Muscle of arm (tissue), 14 donors: ENCODE data around the gene NFATC1. TPM values are rescaled to one million over a fixed set of nuclear protein-coding genes. Genes with fewer than 3 reads are reported as not detected.

ENCODE experiments used
- DNase-seq: peaks from one replicate; pipeline ENCODE4 v3.0.0-alpha.2; 2013
- long read RNA-seq, 11 donors: transcript quantifications; one replicate each; lab custom pipeline, GENCODE V29; 2026
- polyA plus RNA-seq, 12 donors: library from polyadenylated mRNA; unstranded; fragments of 120-200 nt; gene quantifications; one replicate each; pipeline ENCODE4 v1.2.1, GENCODE V29; 2013; ENCODE audit not compliant: insufficient read length in 12 of 12

Gene NFATC1
- polyA plus RNA-seq, result 10 to 100 TPM in 11 of 12 donors, not detected in 1; 10.7 to 24.6 (median 13.5) TPM
- long read RNA-seq, donor 1, result 0 reads
- long read RNA-seq, donor 2, full-length matches to known transcripts, result 1 of 7 reads
- long read RNA-seq, donor 2, partial matches to known transcripts, result 6 of 7 reads
- long read RNA-seq, donor 2, other reads (novel, unspliced or antisense), result 0 of 7 reads
- long read RNA-seq, donor 3, result 0 reads
- long read RNA-seq, donor 4, result 0 reads
- long read RNA-seq, donor 5, full-length matches to known transcripts, result 5 of 5 reads
- long read RNA-seq, donor 5, partial matches to known transcripts, result 0 of 5 reads
- long read RNA-seq, donor 5, other reads (novel, unspliced or antisense), result 0 of 5 reads
- long read RNA-seq, donor 6, full-length matches to known transcripts, result 1 of 1 reads
- long read RNA-seq, donor 6, partial matches to known transcripts, result 0 of 1 reads
- long read RNA-seq, donor 6, other reads (novel, unspliced or antisense), result 0 of 1 reads
- long read RNA-seq, donor 7, result 0 reads
- long read RNA-seq, donor 8, full-length matches to known transcripts, result 2 of 2 reads
- long read RNA-seq, donor 8, partial matches to known transcripts, result 0 of 2 reads
- long read RNA-seq, donor 8, other reads (novel, unspliced or antisense), result 0 of 2 reads
- long read RNA-seq, donor 9, full-length matches to known transcripts, result 3 of 3 reads
- long read RNA-seq, donor 9, partial matches to known transcripts, result 0 of 3 reads
- long read RNA-seq, donor 9, other reads (novel, unspliced or antisense), result 0 of 3 reads
- long read RNA-seq, donor 10, full-length matches to known transcripts, result 3 of 10 reads
- long read RNA-seq, donor 10, partial matches to known transcripts, result 7 of 10 reads
- long read RNA-seq, donor 10, other reads (novel, unspliced or antisense), result 0 of 10 reads
- long read RNA-seq, donor 11, full-length matches to known transcripts, result 1 of 1 reads
- long read RNA-seq, donor 11, partial matches to known transcripts, result 0 of 1 reads
- long read RNA-seq, donor 11, other reads (novel, unspliced or antisense), result 0 of 1 reads

DNA sequence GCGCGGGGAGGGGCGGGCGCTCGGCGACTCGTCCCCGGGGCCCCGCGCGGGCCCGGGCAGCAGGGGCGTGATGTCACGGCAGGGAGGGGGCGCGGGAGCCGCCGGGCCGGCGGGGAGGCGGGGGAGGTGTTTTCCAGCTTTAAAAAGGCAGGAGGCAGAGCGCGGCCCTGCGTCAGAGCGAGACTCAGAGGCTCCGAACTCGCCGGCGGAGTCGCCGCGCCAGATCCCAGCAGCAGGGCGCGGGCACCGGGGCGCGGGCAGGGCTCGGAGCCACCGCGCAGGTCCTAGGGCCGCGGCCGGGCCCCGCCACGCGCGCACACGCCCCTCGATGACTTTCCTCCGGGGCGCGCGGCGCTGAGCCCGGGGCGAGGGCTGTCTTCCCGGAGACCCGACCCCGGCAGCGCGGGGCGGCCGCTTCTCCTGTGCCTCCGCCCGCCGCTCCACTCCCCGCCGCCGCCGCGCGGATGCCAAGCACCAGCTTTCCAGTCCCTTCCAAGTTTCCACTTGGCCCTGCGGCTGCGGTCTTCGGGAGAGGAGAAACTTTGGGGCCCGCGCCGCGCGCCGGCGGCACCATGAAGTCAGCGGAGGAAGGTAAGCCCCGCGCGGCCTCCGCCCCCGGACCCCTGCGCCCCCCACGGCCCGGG, at the start of gene NFATC1:
NFATC1 (plus strand) TSS at position 170 of the 644 bp plus-strand sequence; CDS start at position 465, 295 bp downstream.
- DNase-seq, result peak; percentile 87

DNA sequence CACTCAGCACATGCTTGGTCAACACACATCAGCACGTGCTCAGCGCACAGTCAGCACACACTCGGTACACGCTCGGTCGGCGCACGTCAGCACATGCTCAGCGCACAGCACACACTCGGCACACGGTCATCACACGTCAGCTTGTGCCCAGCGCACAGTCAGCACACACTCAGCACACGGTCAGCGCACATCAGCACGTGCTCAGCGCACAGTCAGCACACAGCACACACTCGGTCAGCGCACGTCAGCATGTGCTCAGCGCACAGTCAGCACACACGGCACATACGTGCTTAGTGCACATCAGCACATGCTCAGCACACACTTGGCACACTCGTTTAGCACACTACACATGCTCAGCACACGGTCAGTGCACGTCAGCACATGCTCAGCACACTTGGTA, 49.7 kb upstream of the NFATC1 start:
- no peak for DNase-seq

DNA sequence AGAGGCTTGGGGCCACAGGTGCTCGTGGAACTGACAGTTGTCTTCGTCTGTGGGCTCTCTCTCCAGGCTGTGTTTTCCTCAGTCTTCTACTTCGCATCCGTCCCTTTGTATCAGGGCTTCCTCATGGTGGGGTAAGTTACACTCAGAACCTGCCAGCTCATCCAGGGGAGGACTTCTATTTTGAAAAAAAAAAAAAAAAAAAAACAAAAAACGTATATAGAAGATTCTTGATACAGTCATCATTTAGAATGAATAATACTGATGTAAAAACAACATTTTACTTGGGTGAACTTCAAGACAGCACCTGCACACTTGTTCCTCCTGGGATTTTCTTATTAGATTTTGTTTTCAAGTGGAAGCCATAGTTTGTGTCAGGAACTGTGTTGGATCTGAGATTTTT, 47.7 kb upstream of the NFATC1 start:
- DNase-seq, result no peak

DNA sequence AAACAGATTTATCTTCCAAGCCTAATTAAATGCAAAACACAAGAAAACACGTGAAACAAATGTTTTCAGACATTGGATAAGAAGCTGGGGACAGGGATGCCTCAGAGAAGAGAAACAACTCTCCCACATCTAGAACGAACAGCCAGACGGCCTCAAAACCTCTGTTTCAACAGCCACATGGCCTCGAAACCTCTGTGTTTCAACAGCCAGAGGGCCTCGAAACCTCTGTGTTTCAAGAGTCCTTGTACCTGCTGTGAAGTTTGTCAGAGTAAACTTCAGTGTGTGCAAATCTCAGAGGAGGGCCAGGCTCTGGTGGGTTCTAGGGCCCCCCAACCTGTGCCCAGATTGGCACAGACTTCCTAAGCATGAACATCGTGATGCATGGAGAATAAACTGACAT, 43.3 kb upstream of the NFATC1 start:
- DNase-seq, result no peak

DNA sequence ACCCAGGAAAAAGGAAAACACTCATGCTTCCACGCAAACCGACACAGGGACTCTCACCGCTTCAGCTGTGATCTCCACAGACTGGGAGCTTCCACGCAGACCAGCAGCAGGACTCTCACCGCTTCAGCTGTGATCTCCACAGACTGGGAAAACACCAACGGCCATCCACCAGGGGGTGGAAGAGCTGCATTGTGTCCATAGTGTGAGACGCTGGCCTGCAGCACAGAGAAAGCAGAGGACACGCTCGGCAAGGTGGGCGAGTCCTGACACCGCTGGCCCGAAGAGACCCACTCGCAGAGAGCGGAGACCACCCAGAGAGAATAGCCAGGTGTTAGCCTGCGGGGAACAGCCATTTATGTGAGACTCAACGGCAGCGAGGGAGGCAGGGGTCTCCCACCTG, 42.5 kb upstream of the NFATC1 start:
- no peak for DNase-seq

DNA sequence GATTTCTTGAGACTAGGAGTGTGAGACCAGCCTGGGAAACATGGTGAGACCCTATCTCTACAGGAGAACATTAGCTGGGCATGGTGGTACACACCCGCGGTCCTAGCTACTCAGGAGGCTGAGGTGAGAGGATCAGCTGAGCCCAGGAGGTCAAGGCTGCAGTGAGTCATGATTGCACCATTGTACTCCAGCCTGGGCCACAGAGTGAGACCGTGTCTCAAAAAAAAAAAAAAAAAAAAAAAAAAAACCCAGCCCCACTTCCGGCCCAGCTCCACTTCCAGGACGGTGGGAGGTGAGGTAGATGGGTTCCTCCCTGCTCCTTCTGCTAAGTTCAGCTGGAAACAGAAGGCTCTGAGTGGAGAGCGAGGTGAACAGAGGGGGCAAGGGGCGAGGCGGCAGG, 41.4 kb upstream of the NFATC1 start:
- DNase-seq, result no peak

DNA sequence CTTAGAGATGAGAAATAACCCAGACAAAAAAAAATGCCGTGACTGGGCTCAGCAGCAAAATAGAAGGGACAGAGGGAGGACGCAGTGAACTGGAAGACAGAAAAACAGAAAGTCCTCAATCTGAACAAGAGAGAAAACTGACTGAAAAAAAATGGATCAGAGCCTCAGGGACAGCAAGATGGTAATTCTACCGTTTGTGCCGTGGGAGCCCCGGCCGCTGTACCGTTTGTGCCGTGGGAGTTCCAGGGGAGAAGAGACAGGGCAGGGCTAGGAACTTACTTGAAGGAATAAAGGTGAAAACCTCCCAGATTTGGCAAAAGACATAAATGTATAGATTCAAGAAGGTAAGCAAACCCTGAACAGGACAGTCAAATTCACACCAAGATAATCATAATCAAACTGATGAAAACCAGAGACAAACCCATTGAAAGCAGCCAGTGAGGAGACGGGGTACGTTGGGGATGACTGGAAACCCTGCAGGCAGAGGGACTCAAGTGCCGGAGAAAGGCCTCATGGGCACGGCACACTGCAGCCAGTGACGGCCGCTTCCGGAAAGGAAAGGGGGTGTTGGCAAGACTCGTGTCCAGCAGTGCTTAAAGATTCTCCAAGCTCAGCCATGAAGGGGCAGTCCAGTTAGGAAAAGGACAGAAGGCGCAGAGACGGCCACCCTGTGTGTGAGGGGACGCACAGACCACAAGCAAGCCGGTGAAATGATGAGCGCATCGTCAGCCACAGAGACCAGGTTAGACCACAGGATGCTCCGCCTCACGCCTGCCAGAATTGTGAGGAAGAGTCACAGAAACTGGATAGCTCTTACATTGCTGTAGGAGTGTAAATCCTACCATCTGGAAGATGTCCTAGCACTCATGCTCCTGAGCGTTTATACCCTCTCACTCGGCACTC, 40.0 kb upstream of the NFATC1 start:
- DNase-seq, result no peak

DNA sequence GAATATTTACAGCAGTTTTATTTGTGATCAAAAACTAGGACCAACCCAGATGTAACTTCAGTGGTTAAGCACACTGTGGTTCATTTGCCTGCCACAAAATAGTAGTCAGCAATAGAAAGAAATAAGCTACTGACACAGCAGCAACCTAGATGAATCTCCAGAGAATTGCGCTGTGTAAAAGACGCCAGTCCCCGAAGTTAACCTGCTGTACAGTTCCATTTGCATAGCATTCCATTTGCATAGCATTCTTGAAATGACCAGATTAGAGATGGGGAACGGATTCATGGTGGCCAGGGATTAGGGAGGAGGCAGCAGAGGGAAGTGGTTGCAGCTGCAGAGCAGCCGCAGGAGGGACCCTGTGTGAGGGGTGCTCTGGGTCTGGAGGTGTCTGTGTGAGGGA, 39.3 kb upstream of the NFATC1 start:
- no peak for DNase-seq

DNA sequence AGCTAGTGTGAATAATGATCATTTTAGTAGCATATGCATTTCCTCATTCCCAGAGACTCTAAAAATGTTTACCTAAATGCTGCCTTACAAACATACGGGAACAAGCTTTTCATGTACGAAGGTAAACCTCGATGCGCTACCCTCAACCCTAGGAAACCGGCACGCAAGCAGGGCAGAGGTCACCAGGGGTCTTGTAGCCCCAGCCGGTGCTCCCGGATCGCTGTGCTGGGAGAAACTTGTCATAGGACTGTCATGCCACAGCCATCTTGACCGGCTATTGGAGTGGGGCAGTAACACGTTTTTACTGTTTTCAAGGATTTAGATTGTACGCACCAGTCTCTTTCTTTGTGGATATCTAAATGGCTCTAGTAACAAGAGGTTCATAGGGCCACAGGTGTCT, 34.8 kb upstream of the NFATC1 start:
- no peak for DNase-seq

DNA sequence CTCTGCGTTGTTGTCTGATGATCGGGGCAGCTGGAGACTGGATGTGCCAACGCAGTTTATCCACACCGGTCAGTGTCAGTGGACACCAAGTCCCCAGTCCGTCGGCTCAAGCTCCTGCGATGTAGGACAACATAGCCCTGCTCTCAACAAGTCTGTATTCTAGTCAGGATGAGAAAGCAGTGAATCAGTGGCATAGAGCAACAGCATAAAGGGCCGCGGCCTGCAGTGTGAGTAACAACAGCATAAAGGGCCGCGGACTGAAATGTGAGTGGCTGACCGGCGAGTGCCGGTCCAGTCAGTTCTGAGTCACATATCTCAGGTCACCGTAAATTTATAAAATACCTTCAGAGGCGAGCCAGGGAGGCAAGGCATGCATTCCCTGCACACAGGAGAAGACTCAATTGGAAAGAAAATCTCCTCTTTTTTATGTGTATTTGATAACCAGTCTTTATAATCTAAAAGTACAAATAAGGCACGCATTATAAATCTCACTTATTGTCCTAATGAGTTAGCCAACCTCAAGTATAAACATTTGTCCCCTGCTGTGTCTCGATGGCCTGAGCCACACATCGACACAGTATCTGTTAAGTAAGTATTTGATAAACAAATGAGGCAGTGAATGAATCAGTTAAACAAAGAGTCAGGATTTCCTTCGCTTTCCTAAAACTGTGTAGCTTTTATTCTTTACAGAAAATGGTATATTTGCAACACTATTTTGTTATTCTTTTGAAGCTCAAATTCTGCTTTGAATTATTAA, 33.8 kb upstream of the NFATC1 start:
- no peak for DNase-seq

DNA sequence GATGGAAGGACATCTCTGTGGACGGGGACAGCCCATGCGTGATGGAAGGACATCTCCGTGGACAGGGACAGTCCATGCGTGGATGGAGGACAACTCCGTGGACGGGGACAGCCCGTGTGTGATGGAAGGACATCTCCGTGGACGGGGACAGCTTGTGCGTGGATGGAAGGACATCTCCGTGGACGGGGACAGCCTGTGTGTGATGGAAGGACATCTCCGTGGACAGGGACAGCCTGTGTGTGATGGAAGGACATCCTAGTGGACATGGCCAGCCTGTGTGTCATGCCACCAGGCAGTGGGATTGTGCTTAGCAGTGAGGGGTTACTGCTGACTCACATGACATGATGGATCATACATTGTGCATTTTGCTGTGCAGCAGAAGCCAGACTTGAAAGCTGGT, 30.0 kb upstream of the NFATC1 start:
- DNase-seq, result no peak

DNA sequence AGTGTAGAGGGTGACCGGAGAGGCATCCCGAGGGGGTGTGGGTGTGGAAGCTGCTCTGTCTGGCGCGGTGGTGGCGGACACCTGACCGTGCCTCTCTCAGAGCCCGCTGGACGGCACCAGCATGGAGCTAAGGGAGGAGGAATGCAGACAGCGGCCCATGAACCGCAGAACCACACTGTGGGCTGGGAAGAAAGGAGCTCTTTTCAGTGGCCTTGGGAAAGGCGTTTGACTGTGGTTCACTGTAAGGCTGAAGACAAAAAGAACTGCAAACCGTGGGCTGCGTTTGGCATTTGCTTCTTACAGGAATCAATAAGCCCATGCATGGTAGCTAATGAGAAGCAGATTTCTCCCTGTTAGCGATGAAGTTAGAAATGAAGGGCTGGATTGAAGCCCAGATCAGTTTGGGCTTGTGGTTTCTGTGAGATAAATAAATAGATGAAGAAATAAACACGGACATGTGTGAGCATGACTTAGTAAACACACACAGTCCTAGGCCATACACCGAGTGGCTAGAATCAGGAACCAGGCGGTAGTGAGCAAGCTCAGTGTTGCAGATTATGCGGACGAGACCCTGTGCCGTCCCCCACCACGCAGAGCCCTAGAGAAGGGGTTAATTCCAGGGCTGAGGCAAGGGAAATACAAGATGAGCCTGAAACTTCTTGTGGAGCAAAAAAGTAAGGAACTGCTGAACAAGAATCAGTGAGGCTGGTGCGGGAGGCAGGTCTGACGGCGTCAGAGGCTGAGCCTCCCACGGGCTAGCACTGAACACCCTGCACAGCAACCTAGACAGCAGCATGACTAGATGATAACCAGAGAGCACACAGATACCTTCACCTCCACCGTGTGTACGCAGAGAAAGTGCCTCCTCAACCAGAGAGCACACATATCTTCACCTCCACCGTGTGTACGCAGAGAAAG, 29.3 kb upstream of the NFATC1 start:
- DNase-seq, result no peak

DNA sequence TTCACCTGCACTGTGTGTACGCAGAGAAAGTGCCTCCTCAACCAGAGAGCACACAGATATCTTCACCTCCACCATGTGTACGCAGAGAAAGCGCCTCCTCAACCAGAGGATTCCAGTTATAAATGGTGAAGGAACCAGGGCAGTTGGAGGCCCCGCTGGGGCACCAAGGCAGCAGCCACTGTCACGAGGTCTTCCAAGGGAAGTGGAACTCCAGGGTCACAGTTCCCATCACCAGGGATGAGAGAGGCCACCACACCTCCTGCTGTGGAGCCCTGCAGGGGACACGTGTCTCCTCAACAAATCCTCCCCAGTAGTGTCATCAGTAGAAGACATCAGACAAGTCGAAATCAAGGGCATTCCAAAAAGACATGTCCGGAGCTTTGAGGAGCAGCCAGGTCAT, 28.2 kb upstream of the NFATC1 start:
- DNase-seq, result no peak

DNA sequence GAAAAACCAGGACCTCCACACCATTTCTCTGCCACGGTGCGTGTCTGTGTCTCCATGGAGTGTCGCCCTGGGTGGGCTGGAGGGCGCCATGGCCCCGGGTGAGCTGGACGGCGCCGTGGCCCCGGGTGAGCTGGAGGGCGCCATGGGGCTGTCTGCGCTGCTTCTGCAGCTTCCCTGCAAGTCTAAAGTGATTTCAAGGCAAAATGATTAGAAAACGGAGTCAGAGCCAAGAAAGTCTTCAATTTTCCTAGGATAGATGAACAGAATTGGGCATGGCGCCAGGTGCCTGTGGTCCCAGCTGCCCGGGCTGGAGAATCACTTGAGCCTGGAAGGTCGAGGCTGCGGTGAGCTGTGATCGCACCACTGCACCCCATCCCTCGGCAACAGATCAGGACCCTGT, 27.7 kb upstream of the NFATC1 start:
- DNase-seq, result no peak

DNA sequence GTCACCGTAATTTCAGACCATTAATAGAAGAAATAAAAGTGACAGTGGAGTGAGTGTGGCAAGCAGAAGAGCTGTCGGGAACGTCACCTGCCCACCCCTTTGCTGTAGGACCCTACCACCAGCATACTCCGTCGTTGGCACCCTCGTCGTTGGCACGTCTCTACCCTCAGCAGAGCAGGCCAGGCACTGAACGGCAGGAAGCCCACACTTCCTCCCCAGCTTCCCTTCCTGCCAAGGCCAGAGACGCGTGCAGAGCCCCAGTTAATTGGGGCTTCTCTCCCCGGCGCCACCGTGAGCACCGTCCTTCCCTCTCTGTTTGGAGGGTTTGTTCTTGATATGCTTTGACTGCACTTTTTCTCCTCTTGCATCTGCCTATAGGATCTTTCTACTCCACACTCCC, 27.0 kb upstream of the NFATC1 start:
- no peak for DNase-seq

DNA sequence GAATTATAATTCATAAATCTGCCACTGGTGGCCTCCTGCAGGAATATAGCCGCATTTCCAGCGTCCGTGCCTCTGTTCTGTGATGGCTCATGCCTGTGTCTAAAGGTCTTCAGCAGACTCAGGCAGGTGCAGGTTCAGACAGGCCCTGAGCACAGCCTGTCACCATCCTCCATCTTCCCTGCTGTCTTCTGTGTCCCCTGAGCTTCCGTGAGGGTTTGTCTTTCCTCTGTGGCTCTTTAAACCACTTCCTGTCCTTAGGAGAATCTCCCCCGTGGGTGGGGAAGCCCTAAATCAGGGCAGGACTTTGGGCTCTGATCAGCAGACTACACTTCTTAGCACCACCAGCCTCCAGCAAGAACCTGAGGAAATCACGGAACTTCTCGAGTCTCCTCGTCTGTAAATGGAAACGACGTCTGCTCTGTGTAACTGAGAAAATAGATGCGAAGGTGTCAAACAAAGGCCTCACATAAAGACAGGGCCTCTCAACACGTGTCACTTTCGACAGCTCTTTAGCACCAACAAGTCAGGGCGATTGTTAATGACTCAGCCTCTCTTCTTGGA, 24.1 kb upstream of the NFATC1 start:
- DNase-seq, result no peak

DNA sequence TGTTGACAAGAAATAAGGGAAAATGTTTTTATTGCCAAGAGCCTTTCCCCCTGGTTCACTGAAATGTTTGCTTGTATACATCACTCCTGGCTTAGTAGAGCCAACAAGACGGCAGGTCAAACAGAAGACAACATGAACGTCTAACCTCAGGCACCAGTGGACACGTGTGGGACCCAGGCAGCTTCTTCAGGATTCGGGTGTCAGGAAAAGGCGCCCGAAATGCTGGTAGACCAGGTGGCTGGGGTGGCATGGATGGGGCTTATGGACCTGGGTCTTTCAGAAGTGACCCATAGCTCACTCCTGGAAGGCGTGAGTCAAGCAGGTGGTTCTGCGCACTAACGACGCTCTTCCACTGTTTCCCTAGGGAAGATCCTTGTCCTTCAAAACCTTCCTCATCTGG, 23.3 kb upstream of the NFATC1 start:
- no peak for DNase-seq

DNA sequence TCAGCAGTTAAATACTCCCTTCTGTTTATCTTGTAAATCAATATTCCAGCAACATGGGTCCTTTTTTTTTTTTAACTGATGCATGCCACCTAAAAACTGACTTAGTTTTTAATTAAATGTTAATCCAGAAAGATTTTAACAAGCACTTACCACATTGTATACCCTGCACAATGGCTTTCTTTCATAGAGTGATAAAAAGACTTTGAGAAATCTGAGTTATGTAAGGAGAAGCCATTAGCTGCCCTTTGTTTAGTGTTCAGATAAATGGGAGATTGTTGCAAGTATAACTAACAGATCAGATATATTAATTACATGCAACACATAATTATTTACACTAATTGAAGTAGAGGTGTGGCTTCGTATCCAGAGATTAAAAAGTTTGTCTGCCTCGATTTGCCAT, 22.7 kb upstream of the NFATC1 start:
- DNase-seq, result no peak

DNA sequence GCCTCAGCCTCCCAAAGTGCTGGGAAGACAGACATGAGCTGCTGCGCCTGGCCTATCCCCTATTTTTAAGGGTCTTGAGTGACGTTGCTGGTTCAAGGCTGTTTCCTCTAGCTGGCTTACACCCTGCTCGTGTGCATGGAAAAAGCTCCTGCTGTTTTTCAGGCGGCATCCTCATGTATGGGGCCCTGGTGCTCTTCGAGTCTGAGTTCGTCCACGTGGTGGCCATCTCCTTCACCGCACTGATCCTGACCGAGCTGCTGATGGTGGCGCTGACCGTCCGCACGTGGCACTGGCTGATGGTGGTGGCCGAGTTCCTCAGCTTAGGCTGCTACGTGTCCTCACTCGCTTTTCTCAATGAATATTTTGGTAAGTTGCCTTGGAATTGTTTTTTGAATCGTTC, 22.0 kb upstream of the NFATC1 start:
- no peak for DNase-seq
